HG03460 (cell line): ENCODE measurements around the gene DDX49.

Source experiments
- ATAC-seq: cut with Tn5 transposase; IDR thresholded peaks from one replicate; pipeline ENCODE4 v1.9.1; 2021; ENCODE audit not compliant: unreplicated experiment

The DDX49 gene

DNA sequence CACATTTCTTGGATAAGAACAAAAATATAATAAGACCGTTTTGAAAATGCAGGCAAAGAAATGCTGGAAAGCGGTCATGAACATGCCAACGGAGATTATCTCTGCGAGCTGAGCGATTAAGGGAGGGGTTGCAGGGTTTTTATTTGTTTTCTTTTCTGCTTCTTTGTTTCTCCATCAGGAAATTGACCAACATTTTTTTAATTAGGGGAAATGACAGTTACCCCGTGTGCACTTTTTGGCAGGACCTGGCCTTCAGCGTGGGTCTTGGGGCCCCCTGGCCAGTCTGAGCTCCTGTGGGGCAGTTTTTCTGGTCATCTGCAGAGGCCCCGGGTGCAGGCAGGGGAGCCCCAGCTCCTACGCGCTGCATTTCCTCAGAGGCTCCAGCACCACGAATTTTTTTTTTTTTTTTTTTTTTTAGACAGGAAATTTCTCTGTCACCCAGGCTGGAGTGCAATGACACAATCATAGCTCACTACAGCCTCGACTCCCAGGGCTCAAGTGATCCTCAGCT lies 52.8 kb downstream of the DDX49 start:
- no peak for ATAC-seq

DNA sequence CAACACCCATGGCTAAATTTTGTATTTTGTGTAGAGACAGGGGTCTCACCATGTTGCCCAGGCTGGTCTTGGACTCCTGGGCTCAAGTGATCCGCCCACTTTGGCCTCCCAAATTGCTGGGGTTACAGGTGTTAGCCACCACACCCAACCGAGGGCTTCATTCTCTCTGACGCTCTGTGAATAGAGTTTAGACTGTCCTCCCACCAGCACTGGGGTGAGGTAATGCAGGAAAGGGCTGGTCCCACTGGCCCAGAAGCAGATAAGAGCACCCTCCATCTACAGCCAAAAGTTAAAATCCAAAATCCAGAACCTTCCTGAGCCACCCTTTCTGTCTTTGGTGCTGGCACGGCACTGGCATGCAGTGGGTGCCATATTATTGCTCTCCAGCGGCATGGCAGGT lies 53.3 kb downstream of the DDX49 start:
- no peak for ATAC-seq

DNA sequence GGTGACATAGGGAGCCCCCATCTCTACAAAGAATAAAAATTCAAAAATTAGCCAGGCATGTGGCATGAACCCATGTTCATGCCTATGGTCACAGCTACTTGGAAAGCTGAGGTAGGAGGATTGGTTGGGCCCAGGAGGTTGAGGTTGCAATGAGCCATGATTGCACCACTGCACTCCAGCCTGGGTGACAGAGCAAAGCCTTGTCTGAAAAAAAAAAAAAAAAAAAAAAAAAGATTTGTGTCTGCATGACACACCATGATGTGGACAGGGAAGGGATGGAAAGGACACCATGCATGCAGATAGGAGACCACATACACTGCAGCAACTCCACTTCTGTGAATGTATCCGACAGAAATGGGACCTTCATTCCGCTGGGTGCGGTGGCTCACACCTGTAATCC lies 55.5 kb downstream of the DDX49 start:
- no peak for ATAC-seq

DNA sequence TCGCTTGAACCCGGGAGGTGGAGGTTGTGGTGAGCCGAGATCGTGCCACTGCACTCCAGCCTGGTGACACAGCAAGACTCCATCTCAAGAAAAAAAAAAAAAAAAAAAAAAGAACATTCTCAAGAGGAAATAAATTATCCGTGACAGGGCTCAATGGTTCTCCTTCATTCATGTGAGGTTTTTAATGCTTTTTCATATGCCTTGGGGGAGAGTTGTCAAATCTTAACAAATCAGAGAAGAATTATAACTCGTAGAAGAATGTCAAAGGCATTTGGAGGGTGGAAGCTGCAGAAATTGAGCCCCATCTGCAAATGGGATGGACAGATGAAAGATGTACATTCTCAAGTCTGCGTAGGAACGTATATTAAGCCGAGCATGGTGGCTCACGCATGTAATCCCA lies 56.4 kb downstream of the DDX49 start:
- no peak for ATAC-seq
